GM21723 (cell line): ENCODE data around the gene ZNF770.

Experiments used
- ATAC-seq: cut with Tn5 transposase; IDR thresholded peaks from one replicate; pipeline ENCODE4 v1.9.1; 2021; ENCODE audit warnings: mild to moderate bottlenecking, moderate library complexity; ENCODE audit not compliant: unreplicated experiment

The ZNF770 gene, protein sequence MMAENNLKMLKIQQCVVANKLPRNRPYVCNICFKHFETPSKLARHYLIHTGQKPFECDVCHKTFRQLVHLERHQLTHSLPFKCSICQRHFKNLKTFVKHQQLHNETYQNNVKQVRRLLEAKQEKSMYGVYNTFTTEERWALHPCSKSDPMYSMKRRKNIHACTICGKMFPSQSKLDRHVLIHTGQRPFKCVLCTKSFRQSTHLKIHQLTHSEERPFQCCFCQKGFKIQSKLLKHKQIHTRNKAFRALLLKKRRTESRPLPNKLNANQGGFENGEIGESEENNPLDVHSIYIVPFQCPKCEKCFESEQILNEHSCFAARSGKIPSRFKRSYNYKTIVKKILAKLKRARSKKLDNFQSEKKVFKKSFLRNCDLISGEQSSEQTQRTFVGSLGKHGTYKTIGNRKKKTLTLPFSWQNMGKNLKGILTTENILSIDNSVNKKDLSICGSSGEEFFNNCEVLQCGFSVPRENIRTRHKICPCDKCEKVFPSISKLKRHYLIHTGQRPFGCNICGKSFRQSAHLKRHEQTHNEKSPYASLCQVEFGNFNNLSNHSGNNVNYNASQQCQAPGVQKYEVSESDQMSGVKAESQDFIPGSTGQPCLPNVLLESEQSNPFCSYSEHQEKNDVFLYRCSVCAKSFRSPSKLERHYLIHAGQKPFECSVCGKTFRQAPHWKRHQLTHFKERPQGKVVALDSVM

DNA sequence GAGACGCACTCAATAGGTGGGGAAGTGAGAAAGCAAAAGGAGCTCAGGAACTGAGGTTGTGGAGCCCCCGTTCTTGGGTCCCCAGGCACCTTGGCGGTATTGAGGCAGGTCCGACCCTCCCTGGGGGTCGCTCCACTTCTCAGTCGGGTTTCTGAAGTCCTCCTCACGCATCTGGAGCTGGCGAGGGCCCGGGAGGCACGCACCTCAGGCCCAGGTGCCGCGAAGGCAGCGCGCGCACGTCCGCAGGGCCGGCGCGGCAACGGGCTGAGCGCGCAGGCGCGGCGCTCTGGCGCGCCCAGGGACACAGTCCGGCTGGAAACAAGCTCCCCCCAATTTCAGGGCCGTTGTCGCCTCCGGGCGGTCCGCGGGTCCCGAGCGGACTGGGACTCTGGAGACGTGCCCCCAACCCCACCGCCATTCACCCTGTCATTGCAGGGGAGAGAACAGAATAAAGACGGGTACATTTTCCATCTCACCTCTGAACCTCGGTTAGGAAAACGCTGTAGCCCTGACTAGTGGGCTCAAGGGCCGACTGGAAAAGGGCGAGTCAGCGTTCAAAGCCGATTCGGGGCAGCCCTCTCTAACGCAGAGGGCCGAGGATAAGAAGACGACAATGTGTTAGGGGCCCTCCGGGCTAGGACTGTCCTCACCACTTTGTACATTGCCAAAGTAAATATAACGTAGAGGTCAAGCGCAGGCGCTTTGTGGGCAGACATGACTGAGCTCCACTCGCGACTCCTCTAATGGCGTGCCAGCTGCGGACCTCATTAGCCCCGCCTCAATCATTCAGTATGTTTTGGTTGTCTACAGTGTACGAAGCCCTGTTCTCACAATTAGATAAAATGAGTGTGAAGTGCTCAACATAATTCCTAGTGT lies at the start of gene ZNF770:
Gene ZNF770, minus strand, starts transcription at position 261 of the 876 bp plus-strand sequence. CDS start 4,853 bp downstream, outside the sequence.
- ATAC-seq, result peak; percentile 76

DNA sequence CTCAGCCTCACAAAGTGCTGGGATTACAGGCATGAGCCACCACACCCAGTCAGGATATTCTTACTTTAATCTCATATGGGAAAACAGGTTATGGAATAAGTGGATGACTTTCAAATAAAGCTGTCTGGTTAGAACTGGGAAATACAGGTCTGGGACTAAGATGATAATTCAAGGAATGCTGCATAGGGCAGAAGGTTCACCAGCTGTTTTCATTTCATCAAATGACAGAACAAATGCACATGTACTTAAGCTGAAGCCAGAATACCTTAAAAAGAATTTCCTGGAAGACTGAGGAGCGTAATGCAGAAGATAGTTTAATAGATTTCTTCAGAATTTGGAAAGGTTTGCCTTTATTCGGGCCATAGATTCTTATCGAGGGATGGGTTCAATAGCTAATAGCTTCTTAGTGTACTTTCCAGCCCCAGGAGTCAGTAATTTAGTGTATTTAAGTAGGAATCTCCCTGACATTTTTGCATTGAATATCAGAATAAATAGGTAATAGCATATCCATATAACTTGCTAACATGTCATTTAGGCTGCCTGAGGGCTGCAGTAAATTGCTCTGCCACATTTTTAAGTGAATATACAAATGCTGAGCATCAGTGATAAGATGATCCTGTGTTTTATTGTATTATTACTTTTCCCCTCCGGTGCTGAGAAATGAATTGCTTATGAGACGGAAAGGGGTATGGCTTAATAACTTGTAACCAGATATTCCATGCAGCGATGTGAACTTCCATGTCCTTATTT lies 40.3 kb upstream of the ZNF770 start:
- ATAC-seq, result no peak

DNA sequence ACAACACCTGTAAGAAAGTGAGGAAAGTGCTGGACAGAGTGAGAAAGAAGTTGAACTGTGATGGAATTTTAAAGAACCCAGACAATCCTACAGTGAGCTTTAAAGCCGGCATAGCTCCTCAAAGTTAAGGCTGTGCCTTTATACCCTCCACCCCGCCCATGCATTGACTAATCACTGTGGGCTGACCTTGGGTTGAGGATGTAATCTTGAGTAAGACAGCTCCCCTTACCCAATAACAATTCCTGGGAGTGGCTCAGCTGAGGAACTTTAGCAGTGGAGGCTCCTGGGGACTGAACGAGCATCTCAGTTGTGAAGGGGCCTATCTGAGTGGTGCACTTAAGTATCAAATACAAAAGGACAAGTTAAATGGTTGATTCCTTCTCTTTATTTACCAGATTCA lies 35.7 kb upstream of the ZNF770 start:
- no peak for ATAC-seq

DNA sequence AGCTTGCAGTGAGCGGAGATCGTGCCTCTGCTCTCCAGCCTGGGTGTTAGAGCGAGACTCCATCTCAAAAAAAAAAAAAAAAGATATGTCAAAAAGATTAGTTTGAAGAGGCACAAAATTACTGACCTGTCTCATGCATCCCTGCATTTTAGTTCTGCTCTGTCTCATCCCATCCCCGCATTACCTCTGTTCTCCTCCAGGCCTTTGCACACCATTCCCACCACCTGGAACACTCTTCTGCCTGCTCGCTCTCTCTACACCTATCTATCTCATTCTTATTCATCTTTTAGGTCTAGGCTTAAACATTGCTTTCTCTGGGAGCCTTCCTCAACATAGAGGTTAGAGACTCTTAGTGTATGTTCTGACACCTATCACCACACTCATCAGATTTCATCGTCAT lies 32.9 kb upstream of the ZNF770 start:
- no peak for ATAC-seq

DNA sequence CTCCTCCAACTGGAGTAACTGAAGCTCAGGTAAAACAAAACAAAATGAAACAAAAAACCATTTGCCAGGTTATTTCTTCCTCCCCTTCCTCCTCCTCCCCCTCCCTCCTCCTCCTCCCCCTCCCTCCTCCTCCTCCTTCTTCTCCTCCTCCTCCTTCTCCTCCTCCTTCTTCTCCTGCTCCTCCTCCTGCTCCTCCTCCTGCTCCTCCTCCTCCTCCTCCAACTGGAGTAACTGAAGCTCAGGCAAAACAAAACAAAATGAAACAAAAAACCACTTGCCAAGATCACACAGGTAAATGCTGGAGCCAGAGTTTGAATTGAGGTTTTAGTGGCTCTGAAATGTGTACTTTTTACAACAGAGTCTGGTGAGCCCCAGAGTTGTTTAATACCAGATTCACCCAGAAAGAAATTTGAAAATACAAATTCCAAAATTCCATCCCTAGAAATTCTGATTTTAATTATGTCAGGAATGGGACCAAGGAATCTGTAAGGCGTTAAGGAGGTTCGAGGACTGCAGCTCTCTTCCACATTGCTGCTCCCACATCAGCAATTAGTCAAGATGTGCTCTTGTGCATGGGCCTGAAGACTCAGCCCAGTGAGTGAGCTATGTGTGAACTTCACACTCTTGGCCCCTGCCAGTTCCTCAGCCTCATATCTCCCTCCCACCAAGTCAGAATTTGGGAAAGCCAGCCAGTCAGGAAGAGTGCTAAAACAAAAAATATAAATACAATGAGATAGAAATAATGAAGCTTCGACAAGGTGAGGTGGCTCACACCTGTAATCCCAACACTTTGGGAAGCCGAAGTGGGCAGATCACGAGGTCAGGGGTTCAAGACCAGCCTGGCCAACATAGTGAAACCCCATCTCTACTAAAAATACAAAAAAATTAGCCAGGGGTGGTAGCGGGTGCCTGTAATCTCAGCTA lies 31.6 kb upstream of the ZNF770 start:
- ATAC-seq, result no peak

DNA sequence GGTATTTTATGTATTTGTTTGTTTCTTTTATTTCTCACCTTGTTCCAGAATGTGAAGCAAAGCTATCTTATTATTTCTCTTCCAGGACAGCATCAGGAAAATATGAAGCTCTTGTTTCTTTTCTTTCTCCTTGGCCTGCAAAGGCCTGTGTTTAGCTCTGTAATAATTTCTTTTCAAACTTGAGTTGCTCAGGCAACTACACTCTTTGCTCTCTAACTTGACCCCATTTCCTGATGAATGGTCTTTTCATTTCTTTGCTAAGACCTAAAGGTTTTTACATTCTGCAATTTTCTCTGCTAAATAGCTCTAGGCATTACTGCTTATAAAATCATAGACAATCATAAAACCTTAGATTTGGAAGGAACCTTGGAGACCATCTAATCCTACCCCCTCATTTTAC lies 26.2 kb upstream of the ZNF770 start:
- ATAC-seq, result no peak

DNA sequence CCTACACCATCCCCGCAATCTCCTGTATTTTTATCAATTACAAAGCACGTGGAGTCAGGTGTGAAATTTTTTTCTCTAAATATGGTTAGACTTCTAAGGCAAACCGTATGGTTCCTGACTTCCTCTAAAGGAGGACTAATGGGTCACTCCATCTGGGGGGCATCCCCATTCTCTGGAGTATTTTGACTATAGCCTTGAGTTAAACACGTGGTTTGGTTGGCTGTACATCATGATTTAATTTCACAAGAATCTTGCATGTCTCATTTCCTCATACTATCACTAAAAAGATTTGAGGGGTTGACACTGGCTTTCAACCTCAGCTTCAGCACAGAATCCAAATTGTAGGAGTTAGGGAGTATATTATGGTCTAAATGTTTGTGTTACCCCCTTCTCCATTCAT lies 25.3 kb upstream of the ZNF770 start:
- ATAC-seq, result no peak

DNA sequence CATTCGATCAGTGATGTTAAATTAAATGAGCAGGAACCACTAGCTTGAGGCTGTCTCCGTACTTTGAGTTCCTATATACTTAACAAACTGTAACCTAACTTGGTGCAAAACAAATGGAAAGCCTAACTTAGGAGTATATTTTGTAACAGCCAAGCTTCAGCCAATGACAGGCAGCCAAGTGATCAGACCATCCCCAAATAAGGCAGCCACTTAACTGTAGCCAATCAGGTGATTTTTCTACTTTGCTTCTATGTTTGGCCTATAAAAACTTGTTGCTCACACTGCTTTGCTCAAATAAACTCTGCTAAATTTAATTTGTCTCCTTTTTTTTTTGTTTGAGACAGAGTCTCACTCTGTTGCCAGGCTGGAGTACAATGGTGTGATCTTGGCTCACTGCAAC lies 19.3 kb upstream of the ZNF770 start:
- ATAC-seq, result no peak

DNA sequence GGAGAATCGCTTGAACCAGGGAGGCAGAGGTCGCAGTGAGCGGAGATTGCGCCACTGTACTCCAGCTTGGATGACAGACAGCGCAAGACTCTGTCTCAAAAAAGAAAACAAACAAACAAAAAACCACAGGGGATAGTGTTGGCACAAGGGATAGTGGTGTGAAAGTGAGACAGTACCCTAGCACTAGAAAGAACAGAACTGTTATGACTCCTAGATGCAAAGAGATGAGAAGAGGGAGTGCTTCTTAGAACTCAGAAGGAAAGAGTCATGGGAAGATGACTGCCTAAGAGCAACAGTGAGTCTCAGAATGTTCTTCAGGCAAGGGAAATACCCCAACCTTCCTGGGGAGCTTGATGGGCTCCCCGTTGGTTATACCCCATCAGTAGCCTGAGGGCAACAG lies 17.8 kb upstream of the ZNF770 start:
- no peak for ATAC-seq

DNA sequence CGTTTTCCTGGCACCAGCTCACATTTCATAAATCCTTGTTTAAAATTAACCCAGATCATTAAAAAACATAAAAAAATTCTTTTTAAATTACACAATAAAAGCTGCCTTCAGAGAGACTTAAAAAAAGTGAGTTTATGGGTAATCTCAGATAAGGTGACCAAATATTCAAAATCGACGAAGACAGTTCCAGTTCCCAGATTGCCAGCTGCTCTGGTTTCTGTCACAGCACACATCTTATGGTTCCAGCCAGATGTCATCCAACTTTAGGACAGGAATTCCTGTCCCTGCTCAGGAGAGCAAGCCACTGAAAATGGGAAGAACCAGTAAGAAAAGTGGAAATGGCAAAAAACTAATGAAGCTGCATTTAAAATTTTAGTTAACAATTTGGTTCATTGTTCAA lies 15.8 kb upstream of the ZNF770 start:
- ATAC-seq, result no peak

DNA sequence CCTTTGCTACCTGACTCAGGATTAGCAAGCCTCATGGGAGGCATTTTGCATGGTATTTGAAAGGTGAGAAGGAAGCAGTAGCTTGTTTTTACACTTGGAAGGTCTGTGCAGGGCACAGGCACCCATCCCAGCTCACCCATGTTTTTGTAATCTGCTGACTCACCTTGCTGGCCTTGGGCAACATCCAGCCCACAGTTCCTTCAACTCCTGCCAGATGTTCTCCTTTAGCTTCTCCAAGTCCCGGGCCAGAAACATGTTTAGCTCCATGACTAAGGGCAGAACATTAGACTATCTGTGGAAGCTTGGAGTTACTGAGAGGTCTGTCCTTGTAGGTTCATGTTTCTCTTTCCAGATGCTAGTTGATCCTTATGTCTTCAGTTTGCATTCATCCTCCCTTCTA lies 12.4 kb upstream of the ZNF770 start:
- no peak for ATAC-seq

DNA sequence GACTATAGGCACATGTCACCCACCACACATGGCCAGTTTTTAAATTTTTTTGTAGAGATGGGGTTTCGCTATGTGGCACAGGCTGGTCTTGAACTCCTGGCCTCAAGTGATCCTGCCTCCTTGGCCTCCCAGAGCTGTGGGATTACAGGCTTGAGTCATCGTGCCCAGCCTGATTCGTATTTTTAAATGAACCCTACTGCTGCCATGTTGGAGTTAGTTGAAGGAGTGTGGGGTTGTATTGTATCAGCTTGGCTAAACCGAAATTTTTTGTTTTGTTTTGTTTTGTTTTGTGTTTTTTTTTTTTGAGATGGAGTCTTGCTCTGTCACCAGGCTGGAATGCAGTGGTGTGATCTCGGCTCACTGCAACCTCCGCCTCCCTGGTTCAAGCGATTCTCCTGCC lies 11.8 kb upstream of the ZNF770 start:
- ATAC-seq, result no peak

DNA sequence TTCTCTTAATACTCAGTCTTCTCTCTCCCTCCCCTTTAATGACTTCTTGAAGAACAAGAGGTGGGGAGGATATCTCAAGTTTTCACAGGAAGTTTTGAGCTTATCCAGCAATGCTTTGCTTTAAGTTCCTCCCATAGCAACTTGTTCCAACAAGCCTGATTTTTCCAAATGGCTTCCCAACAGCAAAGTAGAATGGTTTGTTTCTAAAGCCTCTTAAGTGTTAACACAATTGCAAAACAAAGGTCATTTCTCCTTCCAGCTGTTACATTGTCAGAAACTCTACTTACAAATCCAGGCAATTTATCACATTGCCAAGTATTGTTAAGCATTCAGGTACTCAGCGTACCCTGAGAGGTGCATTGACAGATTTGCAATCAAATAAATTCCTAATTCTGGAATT lies 6.8 kb upstream of the ZNF770 start:
- ATAC-seq, result no peak

DNA sequence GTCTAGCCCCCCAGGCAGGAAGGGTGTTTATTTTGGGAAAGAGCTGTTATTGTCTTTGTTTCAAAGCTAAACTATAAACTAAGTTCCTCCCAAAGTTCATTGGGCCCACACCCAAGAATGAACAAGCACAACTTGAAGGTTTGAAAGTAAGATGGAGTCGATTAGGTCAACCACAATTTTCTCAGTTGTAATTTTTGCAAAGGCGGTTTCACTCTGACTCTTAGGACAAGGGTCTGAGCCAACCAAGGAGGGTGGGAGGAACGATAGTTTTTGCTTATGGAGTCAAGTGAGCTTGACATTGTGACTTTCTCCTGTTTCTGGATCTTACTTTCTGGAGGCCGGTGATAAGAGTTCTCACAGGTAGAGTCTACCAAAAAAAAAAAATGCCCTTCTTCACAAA lies 5.8 kb upstream of the ZNF770 start:
- ATAC-seq, result peak; percentile 94

DNA sequence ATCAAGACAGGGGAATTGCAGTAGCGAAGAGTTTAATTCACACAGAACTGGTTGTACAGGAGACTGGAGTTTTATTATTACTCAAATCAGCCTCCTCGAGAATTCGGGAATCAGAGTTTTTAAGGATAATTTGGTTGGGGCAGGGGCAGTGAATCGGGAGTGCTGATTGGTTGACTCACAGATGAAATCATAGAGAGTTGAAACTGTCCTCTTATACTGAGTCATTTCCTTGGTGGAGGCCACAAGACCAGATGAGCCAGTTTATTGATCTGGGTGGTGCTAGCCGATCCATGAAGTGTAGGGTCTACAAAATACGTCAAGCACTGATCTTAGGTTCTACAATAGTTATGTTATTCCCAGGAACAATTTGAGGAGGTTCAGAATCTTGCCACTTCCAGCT lies 5.3 kb upstream of the ZNF770 start:
- no peak for ATAC-seq

DNA sequence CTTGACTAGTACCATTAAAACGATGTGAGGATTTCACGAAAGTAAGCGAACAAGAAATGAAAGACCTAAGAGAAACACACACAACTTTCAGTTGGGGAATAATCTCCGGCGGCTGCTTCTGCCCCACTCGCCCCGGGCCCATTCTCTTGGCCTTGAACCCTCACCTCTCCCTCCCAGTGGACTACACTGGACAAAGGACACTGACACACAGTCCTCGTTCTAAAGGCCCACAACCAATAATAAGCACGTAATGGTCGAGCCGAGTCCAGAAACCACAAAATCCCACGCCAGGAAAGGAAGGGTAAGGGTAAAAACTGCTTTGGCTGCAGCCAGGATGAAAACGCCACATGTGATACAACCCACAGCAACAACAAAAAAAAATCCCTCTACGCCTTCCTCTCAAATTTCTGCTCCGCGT lies 469 bp downstream of the ZNF770 start:
- no peak for ATAC-seq

DNA sequence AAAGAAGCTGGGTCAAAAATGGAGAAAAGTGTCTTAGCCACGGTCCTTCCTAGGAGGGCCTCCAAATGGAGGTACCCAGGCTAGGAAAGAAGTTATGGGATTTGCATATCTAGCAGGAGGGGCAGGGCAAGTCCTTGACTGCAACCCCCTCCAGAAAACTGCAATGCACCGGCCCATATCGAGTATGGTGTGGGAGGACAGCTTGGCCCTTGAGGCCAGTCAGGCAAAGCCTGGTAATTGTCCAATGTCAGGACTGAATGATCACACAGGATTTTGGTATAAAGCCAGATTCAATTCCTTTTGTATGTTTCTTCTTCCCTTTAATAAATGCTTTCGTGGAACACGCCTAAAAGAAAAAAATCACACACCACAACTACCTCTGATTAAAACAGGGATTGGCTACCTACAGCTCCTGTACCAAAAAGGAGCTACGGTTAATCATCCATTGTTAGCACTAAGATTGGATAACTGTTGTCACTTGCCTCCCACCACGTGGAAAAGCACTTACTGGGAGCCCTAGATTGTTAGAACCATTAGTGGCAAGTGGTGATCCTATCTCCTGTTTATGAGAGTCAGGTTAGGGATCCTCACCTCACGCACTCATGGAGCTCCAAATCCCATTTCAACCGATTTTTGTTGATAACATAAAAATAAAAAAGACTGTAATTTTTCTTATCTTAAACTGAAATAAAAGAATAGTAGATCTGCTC lies 1.2 kb downstream of the ZNF770 start:
- ATAC-seq, result no peak

DNA sequence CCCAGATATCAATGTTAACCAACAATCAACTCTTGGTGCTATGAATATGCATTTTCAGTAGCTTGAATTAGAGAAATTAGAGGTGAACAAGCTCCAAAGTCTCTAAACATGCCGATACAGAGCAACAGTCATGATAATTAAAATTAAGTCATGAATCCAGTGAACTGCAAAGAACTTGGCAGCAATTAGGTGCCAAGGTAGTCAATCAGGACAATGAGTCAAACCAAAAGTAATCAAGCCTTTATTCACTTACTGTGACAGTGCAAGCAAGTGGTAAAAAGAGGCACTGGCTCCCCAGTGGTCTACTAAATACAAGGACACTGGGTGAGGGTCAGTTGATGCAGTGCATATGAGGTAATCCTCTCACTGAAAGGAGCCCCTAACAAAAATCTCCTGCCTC lies 1.8 kb downstream of the ZNF770 start:
- no peak for ATAC-seq
